Ectodermal cell (in vitro differentiated cells): ENCODE results near the gene AP3S2.

ENCODE experiments used
- H3K27ac ChIP-seq: 2 replicates; pipeline ENCODE4 v1.7.0; 2013; ENCODE audit warnings: mild to moderate bottlenecking, low read depth, low read length; ENCODE audit not compliant: insufficient read depth, poor library complexity, severe bottlenecking
- H3K27me3 ChIP-seq: 2 replicates; pipeline ENCODE4 v1.7.0; 2013; ENCODE audit warnings: mild to moderate bottlenecking, low read length; ENCODE audit not compliant: insufficient read depth, control insufficient read depth, poor library complexity, severe bottlenecking
- H3K36me3 ChIP-seq: one replicate; pipeline ENCODE4 v1.7.0; 2013; ENCODE audit warnings: low read length; ENCODE audit not compliant: control insufficient read depth, insufficient read depth
- H3K4me1 ChIP-seq: one replicate; pipeline ENCODE4 v1.7.0; 2013; ENCODE audit warnings: low read length; ENCODE audit not compliant: control insufficient read depth, insufficient read depth
- H3K4me3 ChIP-seq: 2 replicates; pipeline ENCODE4 v1.7.0; 2013; ENCODE audit warnings: low read depth, low read length, control low read depth; ENCODE audit not compliant: insufficient read depth
- H3K9me3 ChIP-seq: 2 replicates; pipeline ENCODE4 v1.7.0; 2013; ENCODE audit warnings: mild to moderate bottlenecking, low read length, moderate library complexity; ENCODE audit not compliant: control insufficient read depth
- WGBS, 2 experiments: methylation state at CpG; one replicate each; pipeline ENCODE4 v1.1.7; 2013; ENCODE audit warnings: missing lambda C conversion rate in 2 of 2; 5-methylcytosine and 5-hydroxymethylcytosine counted together

AP3S2 gene

DNA sequence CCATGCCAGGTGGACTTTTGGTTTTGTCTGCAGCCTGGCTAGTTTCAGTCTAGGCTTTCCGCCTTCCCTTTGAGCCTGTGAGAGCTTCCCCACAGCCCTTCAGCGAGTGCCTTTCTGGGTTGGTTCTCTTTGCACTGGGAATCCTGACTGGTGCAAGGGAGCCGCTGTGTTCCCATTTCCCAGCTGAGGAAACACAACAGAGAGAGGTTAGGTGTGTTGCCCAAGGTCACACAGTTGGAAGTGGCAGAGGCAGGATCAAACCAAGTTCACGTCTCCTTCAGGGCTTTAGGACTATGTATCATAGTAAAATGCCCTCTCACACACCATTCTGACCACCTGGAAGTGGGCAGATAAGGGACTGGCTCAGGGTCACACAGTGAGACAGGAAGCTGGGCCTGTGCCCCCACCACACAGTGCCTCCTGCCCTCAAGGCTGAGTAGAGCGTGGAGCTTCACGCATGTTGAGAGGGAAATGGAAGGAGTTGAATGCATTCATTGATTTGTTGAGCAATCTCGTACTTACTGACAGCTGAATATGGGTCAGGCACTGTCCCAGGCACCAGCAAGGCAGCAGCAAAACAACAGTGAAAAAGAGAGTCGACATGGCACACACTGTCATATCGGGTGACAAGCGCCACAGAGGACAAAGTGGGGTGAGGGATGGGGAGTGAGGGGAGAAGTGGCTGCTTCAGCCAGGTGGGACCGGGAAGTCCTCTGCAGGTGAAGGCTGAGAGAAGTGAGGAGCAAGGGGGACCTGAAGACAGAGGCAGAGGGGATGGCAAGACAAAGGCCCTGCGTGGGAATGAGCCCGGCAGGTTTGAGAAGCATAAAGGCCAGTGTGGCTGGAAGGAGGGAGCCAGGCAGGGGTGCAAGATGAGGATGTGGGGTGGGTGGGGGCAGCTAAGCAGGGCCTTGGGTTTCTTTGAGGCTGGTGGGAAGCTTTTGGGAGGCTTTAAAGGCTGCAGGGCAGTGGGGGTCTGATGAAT, 66.8 kb downstream of the AP3S2 start:
- Histone ChIP-seq H3K27me3 (no peaks in the 10 kb centered on the region), H3K27ac (no peak overlapping the region), H3K36me3 (no peaks in the 10 kb centered on the region), H3K4me3 (no peak overlapping the region), H3K4me1 (peaks cover 14% of the 10 kb centered on the region), H3K9me3 (no peaks in the 10 kb centered on the region)
- WGBS, 2 experiments = 88 to 91% methylated on average over 13 of the region's 13 CpGs

DNA sequence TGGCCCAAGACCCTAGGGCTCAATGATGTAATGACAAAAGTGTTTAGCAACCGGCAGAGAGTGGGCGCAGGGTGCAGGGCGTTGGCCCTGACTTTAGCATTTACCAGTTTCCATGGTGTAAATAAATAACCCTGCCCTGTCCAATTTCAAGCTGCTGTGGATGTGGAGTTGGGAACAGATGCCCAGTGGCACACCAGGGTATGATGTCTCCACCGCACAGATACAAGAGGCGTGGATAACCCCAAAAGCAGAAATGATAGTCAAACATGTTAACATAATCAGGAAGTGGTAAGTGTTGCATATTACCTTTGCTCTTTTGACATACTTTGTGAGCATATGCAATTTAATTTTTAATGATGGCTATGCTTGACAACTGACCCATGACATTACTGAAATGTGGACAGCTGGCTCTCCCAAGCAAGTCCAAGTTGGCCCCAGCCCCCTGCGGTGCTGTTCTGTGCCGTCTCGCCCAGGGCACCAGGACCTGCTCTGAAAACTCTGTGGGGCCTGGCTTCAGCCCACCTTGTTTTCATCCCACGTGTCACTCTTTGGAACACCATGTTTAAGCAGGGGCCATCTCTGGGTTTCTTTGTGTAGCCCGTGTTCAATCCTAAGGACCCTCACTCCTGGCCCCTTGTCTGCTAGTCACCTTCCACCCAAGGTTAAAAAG, 68.4 kb downstream of the AP3S2 start:
- Histone ChIP-seq H3K4me1 (peaks cover 14% of the 10 kb centered on the region), H3K9me3 (no peaks in the 10 kb centered on the region), H3K27me3 (no peaks in the 10 kb centered on the region), H3K27ac (no peak overlapping the region), H3K4me3 (no peak overlapping the region), H3K36me3 (no peaks in the 10 kb centered on the region)
- WGBS, 2 experiments = 91% methylated on average over 10 of the region's 10 CpGs

GRCh38 chr15:89824607-89824867, 69.3 kb downstream of the AP3S2 start:
- H3K9me3 ChIP-seq = no peaks in the 10 kb centered on the region
- 79 to 85% methylated on average over 7 of the region's 7 CpGs for WGBS, 2 experiments
- H3K4me3 ChIP-seq = no peak overlapping the region
- H3K27ac ChIP-seq = no peak overlapping the region
- H3K4me1 ChIP-seq = peaks cover 14% of the 10 kb centered on the region
- no peaks in the 10 kb centered on the region for H3K27me3 ChIP-seq
- no peaks in the 10 kb centered on the region for H3K36me3 ChIP-seq

DNA sequence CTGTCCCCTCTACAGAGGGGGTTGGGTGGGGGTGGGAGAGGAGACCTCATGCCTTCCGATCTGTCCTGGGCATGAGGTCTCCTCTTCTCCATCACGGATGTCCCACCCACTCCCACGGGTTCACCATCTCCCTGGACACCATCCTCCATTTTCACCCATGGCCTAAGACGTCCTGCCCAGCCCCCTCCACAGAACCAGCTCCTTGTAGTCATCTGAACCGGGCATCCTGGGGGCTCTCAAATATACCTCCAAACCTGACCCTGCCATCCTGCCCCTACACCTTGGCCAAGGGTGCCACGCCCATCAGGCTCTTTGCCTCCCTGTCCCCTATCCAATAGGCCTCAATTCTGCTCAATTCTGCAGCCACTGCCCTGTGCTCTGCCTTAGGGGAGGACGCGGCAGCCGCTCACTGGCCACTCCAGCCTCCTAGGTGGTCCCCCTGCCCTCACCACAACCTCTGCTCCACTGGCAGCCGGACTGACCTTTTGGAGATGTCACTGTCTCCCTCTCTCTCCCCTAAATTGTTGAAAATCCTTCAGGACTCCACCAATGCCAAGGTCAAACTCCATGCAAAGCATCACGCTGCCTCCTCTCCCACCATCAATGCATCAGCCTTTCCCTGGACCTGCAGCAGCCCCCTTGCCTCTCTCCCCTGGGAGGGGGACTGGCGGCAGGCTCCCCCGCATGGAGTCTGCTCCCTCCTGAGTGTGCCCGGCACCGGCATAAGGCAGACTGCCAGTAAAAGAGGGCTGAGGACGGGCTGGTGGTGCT, 69.8 kb downstream of the AP3S2 start:
- Histone ChIP-seq H3K4me1 (peaks cover 14% of the 10 kb centered on the region), H3K36me3 (no peaks in the 10 kb centered on the region)
- 91% methylated on average over 16 of the region's 16 CpGs for WGBS, 2 experiments

DNA sequence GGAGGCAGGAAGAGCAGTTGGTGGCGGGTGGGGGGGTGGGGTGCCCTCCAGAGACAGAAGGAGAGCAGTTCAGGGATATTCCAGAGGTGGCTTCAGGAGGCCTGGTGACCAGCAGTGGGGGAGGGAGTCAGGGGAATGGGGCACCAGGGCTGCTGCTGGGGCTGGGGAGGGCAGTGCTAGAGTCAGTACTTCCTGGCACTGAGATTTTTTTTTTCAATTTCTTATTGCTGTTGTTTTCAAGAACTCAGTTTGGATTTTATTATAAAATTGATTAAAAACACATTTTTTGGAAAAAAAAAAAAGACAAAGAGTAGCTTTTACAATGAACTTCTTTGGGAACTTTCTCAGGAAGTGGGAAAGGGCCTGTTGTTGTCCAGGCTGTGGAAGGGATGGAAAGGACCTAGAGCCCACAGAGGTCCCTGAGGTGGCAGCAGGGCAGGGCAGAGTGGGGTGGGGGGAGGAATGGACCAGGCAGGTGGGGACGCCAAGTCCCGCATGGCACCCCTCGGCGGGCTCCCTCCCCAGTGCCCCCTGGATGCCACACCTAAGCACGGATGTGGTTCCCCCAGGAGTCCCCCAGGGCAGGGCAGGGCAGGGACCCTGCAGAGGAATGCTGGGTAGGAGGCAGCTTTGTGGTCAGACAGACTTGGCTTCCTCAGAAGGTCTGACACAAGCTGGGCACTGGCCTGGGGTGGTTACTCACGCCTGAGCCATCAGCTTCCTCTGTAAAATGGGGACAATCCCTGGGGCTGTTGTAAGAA, 70.7 kb downstream of the AP3S2 start:
- Histone ChIP-seq H3K9me3 (no peaks in the 10 kb centered on the region), H3K27me3 (no peaks in the 10 kb centered on the region), H3K36me3 (no peaks in the 10 kb centered on the region), H3K27ac (no peak overlapping the region), H3K4me1 (peaks cover 8% of the 10 kb centered on the region), H3K4me3 (no peak overlapping the region)
- WGBS, 2 experiments = 85 to 88% methylated on average over 7 of the region's 7 CpGs

More for the DNA sequence above, 69.8 kb downstream of the AP3S2 start:
- Histone ChIP-seq H3K27me3 (no peaks in the 10 kb centered on the region), H3K4me3 (no peak overlapping the region), H3K27ac (no peak overlapping the region), H3K9me3 (no peaks in the 10 kb centered on the region)

- 89 to 91% methylated on average over 5 of the region's 5 CpGs for WGBS, 2 experiments
- no peak overlapping the region for H3K4me3 ChIP-seq
- H3K27me3 ChIP-seq = no peaks in the 10 kb centered on the region
- no peak overlapping the region for H3K27ac ChIP-seq
- H3K36me3 ChIP-seq = no peaks in the 10 kb centered on the region
- peaks cover 3% of the 10 kb centered on the region for H3K4me1 ChIP-seq
- H3K9me3 ChIP-seq = no peaks in the 10 kb centered on the region
Measured at GRCh38 chr15:89822611-89822950, 71.2 kb downstream of the AP3S2 start.

DNA sequence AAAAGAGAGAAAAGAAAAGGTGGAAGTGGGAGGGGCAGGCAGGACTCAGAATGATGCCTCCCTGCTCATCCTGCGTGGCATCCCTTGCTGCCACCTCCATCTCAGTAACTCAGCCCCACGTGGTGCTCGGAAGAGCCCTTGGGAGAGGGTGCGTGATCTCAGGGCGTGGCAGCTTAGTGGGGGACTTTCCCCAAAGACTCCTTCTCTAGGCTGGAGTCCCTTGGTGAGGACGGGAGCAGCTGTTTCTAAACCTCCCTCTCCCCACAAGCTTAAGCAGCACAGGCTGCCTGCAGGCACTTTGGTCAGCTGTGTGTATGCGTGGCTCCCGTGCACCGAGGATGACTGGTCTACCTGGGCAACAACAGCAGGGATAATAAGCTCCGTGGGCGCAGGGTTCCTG, 71.8 kb downstream of the AP3S2 start:
- WGBS, 2 experiments = 83 to 85% methylated on average over 11 of the region's 11 CpGs

GRCh38 chr15:89820666-89821611, 72.9 kb downstream of the AP3S2 start:
- no peak overlapping the region for H3K4me3 ChIP-seq
- 90% methylated on average over 12 of the region's 12 CpGs for WGBS, 2 experiments
- H3K4me1 ChIP-seq = no peaks in the 10 kb centered on the region
- H3K36me3 ChIP-seq = no peaks in the 10 kb centered on the region
- peaks cover 12% of the 10 kb centered on the region for H3K27me3 ChIP-seq
- no peaks in the 10 kb centered on the region for H3K9me3 ChIP-seq
- no peak overlapping the region for H3K27ac ChIP-seq

More for the DNA sequence above, 71.8 kb downstream of the AP3S2 start:
- H3K4me3 ChIP-seq = no peak overlapping the region
- no peak overlapping the region for H3K27ac ChIP-seq
- no peaks in the 10 kb centered on the region for H3K4me1 ChIP-seq
- no peaks in the 10 kb centered on the region for H3K9me3 ChIP-seq
- H3K36me3 ChIP-seq = no peaks in the 10 kb centered on the region
- H3K27me3 ChIP-seq = peaks cover 3% of the 10 kb centered on the region

GRCh38 chr15:89818287-89818686, 75.5 kb downstream of the AP3S2 start:
- H3K9me3 ChIP-seq = no peaks in the 10 kb centered on the region
- no peak overlapping the region for H3K27ac ChIP-seq
- no peaks in the 10 kb centered on the region for H3K4me1 ChIP-seq
- H3K27me3 ChIP-seq = peaks cover 39% of the 10 kb centered on the region
- no peaks in the 10 kb centered on the region for H3K36me3 ChIP-seq
- no peak overlapping the region for H3K4me3 ChIP-seq
- 82 to 85% methylated on average over 9 of the region's 10 CpGs for WGBS, 2 experiments
